Measurements from ENCODE around the gene SLX4IP. TPM values are rescaled to one million over a fixed set of nuclear protein-coding genes. Genes with fewer than 3 reads are reported as not detected.

Gene SLX4IP
- polyA plus RNA-seq, 12 donors = 3.6 to 8.8 (median 5.2) TPM; not detected in 1

GRCh38 chr20:10465135-10465534, 30.0 kb downstream of the SLX4IP start:
- DNase-seq = no peak

DNA sequence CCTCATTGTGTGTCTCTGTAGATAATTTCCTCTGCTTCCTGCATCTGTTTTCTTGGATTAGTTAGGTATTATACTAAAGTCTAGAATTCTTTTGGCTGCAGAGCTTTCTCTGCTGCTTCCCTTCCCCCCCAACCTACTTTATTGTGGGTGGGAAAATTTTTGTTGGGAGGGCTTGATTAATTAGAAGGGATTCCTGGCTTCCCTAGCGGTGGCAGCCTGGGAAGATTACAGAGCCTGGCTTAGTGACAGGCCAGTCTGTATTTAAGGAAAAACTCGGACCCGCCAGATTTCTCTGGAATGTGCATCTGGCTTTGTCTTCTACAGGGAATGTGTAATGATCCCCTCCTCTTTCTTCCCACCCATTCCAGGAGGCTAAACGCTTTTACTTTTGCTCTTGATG, 31.2 kb downstream of the SLX4IP start:
- DNase-seq = peak; percentile 79

DNA sequence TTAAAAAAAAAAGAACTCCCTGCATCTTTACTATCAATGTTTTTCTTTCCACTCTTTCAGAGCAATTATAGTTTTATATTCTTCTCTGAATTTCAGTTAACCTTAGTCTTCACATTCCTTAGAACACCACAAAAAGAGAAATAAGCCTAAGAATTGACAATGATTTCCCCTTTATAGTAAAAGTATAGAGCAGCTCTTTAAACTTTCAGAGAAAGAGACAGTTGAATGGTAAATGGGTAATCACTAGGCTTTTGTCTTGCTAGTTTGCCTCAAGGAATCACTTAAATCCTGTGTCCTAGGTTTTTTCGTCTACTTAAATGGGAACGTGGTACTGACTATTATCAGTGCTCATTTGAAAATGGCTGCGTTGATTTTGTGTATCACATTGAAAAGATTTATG, 31.8 kb downstream of the SLX4IP start:
- DNase-seq = no peak

- no peak for DNase-seq
Observed at GRCh38 chr20:10467681-10468339, 32.7 kb downstream of the SLX4IP start.

DNA sequence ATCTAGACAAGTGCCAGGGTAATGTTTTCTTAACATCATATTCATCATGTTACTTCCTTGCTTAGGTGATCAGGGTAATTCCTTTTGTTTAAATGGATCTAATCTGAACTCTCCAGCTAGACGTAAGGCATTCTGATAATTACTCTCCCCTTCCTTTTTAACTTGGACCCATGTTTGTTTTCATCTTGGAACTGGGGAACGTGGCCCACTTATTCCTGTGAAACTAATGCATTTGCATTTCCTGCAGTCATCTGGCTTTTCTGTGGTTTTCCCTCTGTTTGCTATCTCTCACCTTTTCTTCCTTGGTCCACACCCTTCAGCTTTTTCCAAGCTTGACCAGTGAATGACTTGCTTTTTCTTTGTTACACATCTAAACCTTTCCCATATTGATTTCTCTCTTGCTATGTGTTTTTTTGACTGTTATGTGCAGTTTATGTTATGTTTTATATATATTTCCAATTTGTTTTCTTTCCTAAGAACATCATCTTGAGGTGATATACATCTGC, 33.3 kb downstream of the SLX4IP start:
- no peak for DNase-seq

GRCh38 chr20:10469056-10469455, 34.0 kb downstream of the SLX4IP start:
- no peak for DNase-seq

- peak; percentile 88 for DNase-seq
Observed at GRCh38 chr20:10469599-10469998, 34.5 kb downstream of the SLX4IP start.

DNA sequence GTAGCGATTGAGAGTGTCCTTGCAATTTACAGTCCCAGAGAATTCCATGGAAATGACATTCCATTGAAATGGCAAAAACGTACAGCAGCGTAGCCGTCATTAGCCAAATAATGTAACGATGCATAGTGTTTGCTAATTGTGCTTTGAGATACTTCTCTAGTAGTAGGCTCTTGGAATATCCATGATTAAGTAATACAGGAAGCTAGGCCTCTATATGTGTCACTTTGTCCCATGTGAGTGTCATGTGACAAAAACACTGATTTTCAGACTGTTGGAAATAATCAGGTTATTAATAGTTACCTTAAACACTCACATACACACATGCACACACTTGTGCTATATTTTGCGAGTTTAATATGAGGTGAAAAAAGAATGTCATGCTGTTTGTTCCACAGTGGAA, 35.2 kb downstream of the SLX4IP start:
- no peak for DNase-seq

DNA sequence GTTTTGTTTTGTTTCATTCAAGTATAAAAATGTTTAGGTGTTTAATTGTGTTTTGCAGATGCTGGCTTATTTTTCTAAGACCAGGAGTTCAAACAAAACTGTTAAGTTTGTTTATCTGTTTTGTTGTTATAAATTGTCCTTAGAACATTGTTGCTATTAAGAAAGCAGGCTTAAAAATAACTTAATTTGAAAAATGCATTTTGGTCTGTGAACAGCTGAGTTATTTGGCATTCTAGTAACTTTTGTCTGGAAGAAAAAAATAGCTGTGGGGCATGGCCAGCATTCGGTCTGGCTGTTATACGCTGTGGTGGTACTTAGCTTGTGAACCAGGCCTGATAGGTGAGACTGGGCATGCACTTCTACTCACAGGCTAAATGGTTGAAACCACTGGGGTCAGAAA, 37.8 kb downstream of the SLX4IP start:
- no peak for DNase-seq

GRCh38 chr20:10474606-10475184, 39.6 kb downstream of the SLX4IP start:
- no peak for DNase-seq

- DNase-seq = no peak
Observed at GRCh38 chr20:10475225-10475624, 40.1 kb downstream of the SLX4IP start.

GRCh38 chr20:10476319-10476724, 41.2 kb downstream of the SLX4IP start:
- no peak for DNase-seq

GRCh38 chr20:10478205-10478604, 43.1 kb downstream of the SLX4IP start:
- no peak for DNase-seq

GRCh38 chr20:10478930-10479329, 43.8 kb downstream of the SLX4IP start:
- DNase-seq = no peak

GRCh38 chr20:10481676-10482075, 46.6 kb downstream of the SLX4IP start:
- no peak for DNase-seq

DNA sequence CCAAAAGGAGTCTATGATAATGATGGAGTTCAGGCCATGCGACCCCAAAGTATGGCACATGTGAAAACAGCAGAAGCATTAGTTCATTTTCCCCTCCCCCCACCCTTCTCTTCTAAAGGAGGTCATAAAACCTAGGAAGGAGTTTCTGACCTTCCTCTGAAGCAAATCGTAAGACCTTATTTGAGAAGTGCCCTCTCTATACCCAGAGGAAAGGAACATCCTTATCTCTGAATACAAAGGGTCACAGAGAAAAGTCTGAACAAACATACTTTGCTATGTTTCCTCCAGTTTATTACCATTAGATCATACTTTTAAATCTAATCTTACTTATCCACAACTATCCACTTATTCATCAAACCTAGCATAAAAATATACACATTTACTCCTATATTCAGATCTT, 48.6 kb downstream of the SLX4IP start:
- DNase-seq = no peak

- no peak for DNase-seq
Observed at GRCh38 chr20:10487142-10488136, 52.3 kb downstream of the SLX4IP start.

GRCh38 chr20:10488534-10488933, 53.4 kb downstream of the SLX4IP start:
- DNase-seq = no peak

DNA sequence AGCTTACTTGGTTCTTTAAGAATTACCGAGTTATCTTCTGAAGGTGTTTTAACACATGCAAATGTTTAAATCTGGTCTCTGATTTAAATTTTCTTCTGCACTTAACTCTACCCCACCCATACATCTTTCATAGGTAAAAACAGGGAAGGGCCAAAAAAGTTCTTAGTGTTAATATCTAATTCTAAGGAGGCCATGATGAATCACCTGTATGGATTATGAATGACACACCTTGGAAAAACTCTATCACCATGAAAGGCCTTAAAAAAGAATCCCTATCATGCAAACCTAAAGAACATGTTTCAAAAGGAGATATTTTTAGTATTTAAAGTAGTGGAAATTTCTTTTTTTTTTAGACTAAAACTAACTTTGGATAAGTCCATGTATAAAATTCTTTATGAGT, 54.7 kb downstream of the SLX4IP start:
- no peak for DNase-seq

- DNase-seq = no peak
Observed at GRCh38 chr20:10490257-10490656, 55.2 kb downstream of the SLX4IP start.

- DNase-seq = no peak
Observed at GRCh38 chr20:10490706-10491105, 55.6 kb downstream of the SLX4IP start.

GRCh38 chr20:10492065-10492464, 57.0 kb downstream of the SLX4IP start:
- no peak for DNase-seq

DNA sequence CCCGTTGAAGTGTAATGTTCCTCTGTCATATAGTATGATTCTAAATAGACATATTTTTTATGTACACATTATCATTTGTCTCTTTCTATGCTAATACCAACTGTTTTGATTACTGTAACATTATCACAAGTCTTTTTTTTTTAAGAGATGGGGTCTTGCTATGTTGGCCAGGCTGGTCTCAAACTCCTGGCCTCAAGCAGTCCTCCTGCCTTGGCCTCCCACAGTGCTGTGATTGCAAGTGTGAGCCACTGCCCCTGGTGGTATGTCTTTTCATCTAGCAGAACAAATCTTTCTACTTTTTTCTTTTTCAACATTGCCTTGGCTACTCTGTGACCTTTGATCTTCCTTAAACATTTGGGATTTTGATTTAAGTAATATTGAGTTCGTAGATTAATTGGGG, 57.7 kb downstream of the SLX4IP start:
- DNase-seq = no peak

Data from muscle of arm (tissue), 12 donors.